Occipital lobe (tissue), 2 donors: ENCODE measurements around the gene TSPAN18. TPM values are rescaled to one million over a fixed set of nuclear protein-coding genes. Genes with fewer than 3 reads are reported as not detected.

Source experiments
- DNase-seq: peaks from one replicate; lab custom pipeline; 2025; lab: John Stamatoyannopoulos, UW
- total RNA-seq: library from RNA; depleted of rRNA; stranded (reverse); fragments of >200 nt; gene quantifications from one replicate; pipeline ENCODE4 v1.2.3, GENCODE V29; 2014

Gene TSPAN18
- total RNA-seq, 1 donor from 2014 or later = 19.7 TPM

DNA sequence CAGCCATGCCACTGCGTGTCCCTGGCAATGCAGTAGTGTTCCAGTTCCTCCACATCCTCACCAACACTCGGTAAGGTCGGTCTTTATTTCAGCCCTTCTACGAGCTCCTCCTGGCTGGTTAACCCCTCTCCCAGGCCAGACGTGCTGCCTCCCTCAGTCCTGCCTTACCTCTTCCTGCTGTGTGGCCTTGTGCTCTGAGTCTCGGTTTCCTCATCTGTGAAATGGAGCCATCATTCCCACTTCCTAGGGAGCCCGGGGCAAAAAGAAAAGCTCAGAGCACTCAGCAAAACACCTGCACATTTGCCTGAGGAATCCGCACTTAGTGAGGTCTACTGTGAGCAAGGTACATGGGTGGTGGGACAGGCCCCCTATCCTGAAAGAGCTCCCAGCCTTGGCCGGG lies 214.1 kb downstream of the TSPAN18 start:
- no peak for DNase-seq

- DNase-seq = no peak
Observed at GRCh38 chr11:44941259-44942021, 214.7 kb downstream of the TSPAN18 start.

DNA sequence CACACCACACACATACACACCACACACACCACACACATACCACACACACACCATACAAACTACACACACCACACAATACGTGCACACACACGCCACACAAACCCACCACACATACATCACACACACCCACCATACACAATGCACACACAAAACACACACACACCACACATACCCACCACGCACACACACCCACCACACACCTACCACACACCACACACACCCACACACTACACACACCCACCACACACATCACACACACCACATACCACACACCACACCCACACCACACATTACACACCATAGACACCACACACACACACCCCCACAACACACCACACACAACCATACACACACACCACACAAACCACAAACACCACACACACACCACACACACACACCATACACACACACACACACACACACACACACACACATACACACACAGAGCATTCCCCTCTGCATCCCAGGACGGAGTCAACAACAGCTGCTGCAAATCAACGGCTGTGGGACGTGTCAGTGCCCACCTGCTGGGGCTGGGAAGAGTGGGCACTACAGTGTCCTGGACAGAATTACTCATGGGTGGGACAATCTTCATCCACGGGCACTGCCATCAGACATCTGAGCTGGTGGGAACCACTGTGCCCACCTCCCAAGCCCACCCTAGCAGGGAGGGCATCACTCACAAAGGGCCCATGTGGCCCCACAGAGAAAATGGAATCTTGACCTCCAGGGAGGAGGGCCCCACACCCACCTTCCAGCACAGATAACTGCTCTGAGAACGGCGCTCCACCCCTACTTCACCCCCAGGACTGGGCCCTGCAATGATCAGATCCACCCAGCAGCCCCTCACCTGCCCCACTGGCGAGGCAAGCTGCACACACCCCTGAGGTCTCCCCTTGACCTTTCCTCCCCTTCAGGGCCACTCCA lies 215.5 kb downstream of the TSPAN18 start:
- no peak for DNase-seq

DNA sequence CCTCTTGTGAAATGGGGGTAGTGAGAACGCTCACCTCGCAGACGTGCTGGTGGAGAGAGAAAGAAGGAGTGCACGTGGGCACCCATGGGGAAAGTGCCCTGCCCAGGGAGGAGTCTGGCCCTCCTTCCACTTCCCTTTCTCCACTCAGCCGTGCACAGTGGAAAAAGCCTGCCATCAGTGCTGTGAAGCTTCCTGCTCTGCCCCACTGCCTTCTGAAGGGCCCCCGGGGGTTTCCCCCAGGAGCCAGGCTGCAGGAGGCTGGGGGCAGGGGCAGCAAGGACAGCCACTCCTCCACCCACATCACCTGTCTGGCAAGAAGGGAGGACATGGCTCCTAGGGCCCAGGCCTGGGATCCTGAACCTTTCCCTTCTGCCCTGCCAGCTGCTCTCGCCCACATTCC lies 216.4 kb downstream of the TSPAN18 start:
- DNase-seq = no peak

GRCh38 chr11:44943696-44944095 lies 216.9 kb downstream of the TSPAN18 start:
- DNase-seq = no peak

GRCh38 chr11:44944181-44944852 lies 217.6 kb downstream of the TSPAN18 start:
- no peak for DNase-seq

- DNase-seq = no peak
Observed at GRCh38 chr11:44944853-44945235, 218.1 kb downstream of the TSPAN18 start.

- no peak for DNase-seq
Observed at GRCh38 chr11:44945666-44946065, 218.9 kb downstream of the TSPAN18 start.

DNA sequence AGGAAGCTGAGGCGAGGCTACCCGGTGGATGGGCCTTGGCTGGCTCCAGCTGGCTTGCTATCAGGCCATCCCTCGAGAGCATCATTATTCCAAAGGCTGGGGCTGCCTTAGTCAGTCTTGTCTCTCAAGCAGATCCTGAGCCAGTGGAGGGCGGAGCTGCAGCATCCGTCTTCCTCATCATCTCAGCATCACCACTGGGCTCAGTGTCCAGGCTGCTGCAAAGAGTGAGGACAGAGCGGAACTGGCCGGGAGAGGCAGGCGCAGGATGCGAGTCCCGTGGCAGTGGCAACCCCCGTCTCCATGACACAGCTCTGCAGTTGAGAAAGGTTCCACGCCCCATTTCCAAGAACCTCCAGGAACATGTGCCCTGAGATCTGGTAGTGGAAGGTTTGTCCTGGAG lies 219.5 kb downstream of the TSPAN18 start:
- peak; percentile 34 for DNase-seq

DNA sequence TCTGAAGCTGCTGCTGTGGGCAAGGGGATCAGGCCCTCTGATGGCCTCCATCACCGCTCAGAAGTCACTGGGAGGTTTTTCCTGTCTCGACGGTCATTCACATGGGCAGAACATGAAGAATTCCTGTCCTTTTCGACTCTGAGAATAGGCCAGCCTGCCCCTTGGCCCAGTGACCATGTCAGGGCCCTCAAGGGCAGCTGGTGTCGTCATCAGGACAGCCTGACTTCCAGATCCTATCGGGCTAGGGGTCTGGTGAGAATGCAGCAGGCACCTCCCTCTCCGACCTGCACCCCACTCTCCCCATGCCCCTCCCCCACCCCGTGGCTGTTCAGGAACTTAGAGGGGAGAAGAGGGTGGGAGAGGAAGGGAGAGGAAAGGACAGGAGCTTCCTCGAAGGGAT lies 220.4 kb downstream of the TSPAN18 start:
- DNase-seq = no peak

- DNase-seq = no peak
Observed at GRCh38 chr11:44948155-44948554, 221.4 kb downstream of the TSPAN18 start.

GRCh38 chr11:44949160-44950030 lies 222.6 kb downstream of the TSPAN18 start:
- no peak for DNase-seq

GRCh38 chr11:44950031-44950624 lies 223.4 kb downstream of the TSPAN18 start:
- no peak for DNase-seq

DNA sequence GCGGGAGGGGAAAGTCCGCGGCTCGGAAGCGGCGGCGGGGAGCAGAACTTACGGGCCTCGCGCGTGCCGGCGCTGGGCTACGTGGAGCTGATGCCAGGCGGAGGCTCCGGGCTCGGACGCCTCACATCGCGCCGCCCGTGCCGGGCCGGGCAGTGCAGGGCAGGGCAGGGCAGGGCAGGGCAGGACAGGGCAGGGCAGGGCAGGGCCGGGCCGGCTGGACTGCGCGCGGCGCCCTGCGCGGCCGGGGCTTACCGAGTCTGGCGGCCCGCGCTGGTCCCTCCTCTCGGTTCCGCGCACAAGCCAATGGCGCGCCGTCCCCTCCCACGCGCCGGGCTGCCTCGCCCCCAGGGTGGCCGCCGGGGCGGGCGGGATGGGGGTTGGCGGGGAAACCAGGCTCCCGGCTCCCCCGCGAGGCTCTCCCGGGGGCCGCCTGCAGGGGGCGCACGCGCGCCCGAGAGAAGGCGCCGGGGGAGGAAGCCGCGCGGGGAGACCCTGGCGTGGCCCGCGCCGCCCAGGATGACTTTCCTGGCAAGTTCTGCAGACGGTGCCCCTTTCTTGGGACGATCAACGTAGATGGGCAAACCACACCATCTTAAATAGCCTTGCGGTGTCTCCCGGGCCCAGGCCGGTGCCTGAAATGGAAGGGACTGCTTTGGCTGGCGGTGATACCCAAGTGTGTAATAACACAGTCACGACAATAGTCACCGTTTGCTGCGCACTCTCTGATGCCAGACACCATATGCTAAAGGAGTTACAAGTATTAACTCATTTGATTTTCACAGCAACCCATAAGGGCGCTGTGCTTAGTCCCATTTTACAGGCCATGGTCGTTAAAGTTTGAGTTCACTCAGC lies 224.1 kb downstream of the TSPAN18 start, which contains the start of gene TP53I11:
Gene TP53I11, minus strand, starts transcription at position 259 of the 852 bp plus-strand sequence. CDS start 12,548 bp downstream, outside the sequence.
- DNase-seq = peak; percentile 46

DNA sequence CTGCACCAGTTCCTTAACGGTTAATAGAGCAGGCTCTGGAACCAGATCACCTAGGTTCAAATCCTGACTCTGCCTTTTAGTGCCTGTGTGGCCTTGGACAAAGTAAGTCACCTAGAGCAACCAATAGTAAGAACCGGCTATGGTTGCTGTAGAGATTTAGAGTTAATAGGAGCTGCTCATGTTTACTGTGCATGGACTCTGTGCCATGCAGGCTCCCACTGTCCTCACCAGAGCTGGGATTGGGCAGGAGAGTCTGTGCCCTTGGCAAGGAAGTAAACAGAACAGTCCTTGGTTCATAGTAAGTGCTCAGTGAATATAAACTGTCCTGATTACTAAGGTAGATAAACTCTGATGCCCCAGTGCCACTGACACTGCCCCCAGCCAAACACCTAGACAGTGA lies 225.3 kb downstream of the TSPAN18 start:
- DNase-seq = no peak

- no peak for DNase-seq
Observed at GRCh38 chr11:44952500-44953260, 225.9 kb downstream of the TSPAN18 start.

- no peak for DNase-seq
Observed at GRCh38 chr11:44954051-44954906, 227.5 kb downstream of the TSPAN18 start.
